Mesenchymal stem cell (in vitro differentiated cells and primary cell): ENCODE results near the gene MMRN1.

Experiments used
- DNase-seq: peaks from one replicate; pipeline ENCODE4 v3.0.0-alpha.2; 2013
- H2AFZ ChIP-seq: one replicate; pipeline ENCODE4 v1.6.1; 2013; ENCODE audit warnings: low read depth, mild to moderate bottlenecking, control low read depth, inconsistent platforms, low read length, moderate library complexity
- H2AK5ac ChIP-seq: 2 replicates; pipeline ENCODE4 v1.6.1; 2013; ENCODE audit warnings: low read length, moderate library complexity, mild to moderate bottlenecking, inconsistent platforms; ENCODE audit not compliant: severe bottlenecking
- H2BK120ac ChIP-seq: one replicate; pipeline ENCODE4 v1.6.1; 2013; ENCODE audit warnings: low read depth, mild to moderate bottlenecking, inconsistent platforms, low read length, moderate library complexity
- H2BK12ac ChIP-seq, 2 experiments: one replicate each; pipeline ENCODE4 v1.6.1; 2013; ENCODE audit warnings: inconsistent platforms in 2 of 2, low read length in 2 of 2, mild to moderate bottlenecking in 2 of 2, moderate library complexity in 2 of 2, control low read depth in 1 of 2
- H2BK15ac ChIP-seq: one replicate; pipeline ENCODE4 v1.6.1; 2013; ENCODE audit warnings: mild to moderate bottlenecking, low read depth, inconsistent platforms; ENCODE audit not compliant: poor library complexity, severe bottlenecking
- H2BK5ac ChIP-seq: 2 replicates; pipeline ENCODE4 v1.6.1; 2013; ENCODE audit warnings: low read depth, mild to moderate bottlenecking, low read length, control low read depth, inconsistent platforms; ENCODE audit not compliant: poor library complexity, severe bottlenecking
- H3K14ac ChIP-seq, 2 experiments: one replicate each; pipeline ENCODE4 v1.6.1; 2013; ENCODE audit warnings: inconsistent platforms in 2 of 2, low read length in 2 of 2, control low read depth in 1 of 2, mild to moderate bottlenecking in 1 of 2, moderate library complexity in 1 of 2
- H3K18ac ChIP-seq, 2 experiments: one replicate each; pipeline ENCODE4 v1.6.1; 2013; ENCODE audit warnings: inconsistent platforms in 2 of 2, low read length in 2 of 2, control low read depth in 1 of 2, low read depth in 1 of 2, mild to moderate bottlenecking in 1 of 2
- H3K23ac ChIP-seq, 2 experiments: one replicate each; pipeline ENCODE4 v1.6.1; 2013; ENCODE audit warnings: inconsistent platforms in 2 of 2, low read length in 2 of 2, mild to moderate bottlenecking in 2 of 2, moderate library complexity in 2 of 2, control low read depth in 1 of 2
- H3K27ac ChIP-seq: 2 replicates; pipeline ENCODE4 v1.5.1; 2013; ENCODE audit warnings: mild to moderate bottlenecking, moderate library complexity, low read length, control low read depth, inconsistent platforms; ENCODE audit not compliant: poor library complexity, severe bottlenecking
- H3K27me3 ChIP-seq, 2 experiments: 2 replicates each; pipeline versions ENCODE4 v1.6.1 to v1.7.0; 2013; ENCODE audit warnings: low read length in 2 of 2, mild to moderate bottlenecking in 2 of 2, moderate library complexity in 2 of 2, control low read depth in 1 of 2, inconsistent platforms in 1 of 2; ENCODE audit not compliant: control insufficient read depth in 1 of 2, insufficient read depth in 1 of 2
- H3K36me3 ChIP-seq, 2 experiments: 2 replicates each; pipeline versions ENCODE4 v1.6.1 to v1.7.0; 2013; ENCODE audit warnings: low read length in 2 of 2, control low read depth in 1 of 2, inconsistent platforms in 1 of 2, low read depth in 1 of 2, mild to moderate bottlenecking in 1 of 2; ENCODE audit not compliant: insufficient read depth in 2 of 2, control insufficient read depth in 1 of 2
- H3K4ac ChIP-seq, 2 experiments: one replicate each; pipeline ENCODE4 v1.6.1; 2013; ENCODE audit warnings: inconsistent platforms in 2 of 2, low read length in 2 of 2, mild to moderate bottlenecking in 2 of 2, moderate library complexity in 2 of 2, control low read depth in 1 of 2, low read depth in 1 of 2
- H3K4me1 ChIP-seq: 2 replicates; pipeline ENCODE4 v1.6.1; 2013; ENCODE audit warnings: low read depth, low read length, control low read depth; ENCODE audit not compliant: control insufficient read depth, insufficient read depth
- H3K4me2 ChIP-seq: 2 replicates; pipeline ENCODE4 v1.6.1; 2013; ENCODE audit warnings: low read length, mild to moderate bottlenecking, inconsistent platforms; ENCODE audit not compliant: poor library complexity, severe bottlenecking
- H3K4me3 ChIP-seq, 2 experiments: 2 replicates each; pipeline versions ENCODE4 v1.5.1 to v1.7.0; 2013; ENCODE audit warnings: low read length in 2 of 2, mild to moderate bottlenecking in 2 of 2, control low read depth in 1 of 2, low read depth in 1 of 2; ENCODE audit not compliant: insufficient read depth in 1 of 2
- H3K79me1 ChIP-seq: replicated peaks from 2 replicates; pipeline ENCODE4 v1.6.1; 2013; ENCODE audit warnings: mild to moderate bottlenecking, control low read depth, low read length, inconsistent platforms; ENCODE audit not compliant: poor library complexity, severe bottlenecking
- H3K9ac ChIP-seq: 2 replicates; pipeline ENCODE4 v1.7.0; 2013; ENCODE audit warnings: mild to moderate bottlenecking, low read length, moderate library complexity
- H3K9me3 ChIP-seq: 2 replicates; pipeline ENCODE4 v1.7.0; 2013; ENCODE audit warnings: mild to moderate bottlenecking, low read length; ENCODE audit not compliant: control insufficient read depth
- H4K8ac ChIP-seq: one replicate; pipeline ENCODE4 v1.6.1; 2013; ENCODE audit warnings: inconsistent platforms, mild to moderate bottlenecking, low read length, moderate library complexity
- H4K91ac ChIP-seq: one replicate; pipeline ENCODE4 v1.6.1; 2013; ENCODE audit warnings: mild to moderate bottlenecking, low read length, inconsistent platforms
- WGBS: methylation state at CpG from one replicate; pipeline ENCODE4 v1.1.7; 2013; ENCODE audit warnings: mixed read lengths; 5-methylcytosine and 5-hydroxymethylcytosine counted together

The MMRN1 gene

GRCh38 chr4:89992744-89993143 lies 98.1 kb downstream of the MMRN1 start:
- no peaks in the 10 kb centered on the region for H3K9me3 ChIP-seq
- no peaks in the 10 kb centered on the region for H3K36me3 ChIP-seq
- H3K18ac ChIP-seq: no peak overlapping the region

GRCh38 chr4:89994176-89994873 lies 99.7 kb downstream of the MMRN1 start:
- no peak overlapping the region for H2BK15ac ChIP-seq
- no peak for DNase-seq
- H3K4me1 ChIP-seq: peaks cover 2% of the 10 kb centered on the region
- no peak overlapping the region for H2BK120ac ChIP-seq
- no peak overlapping the region for H3K23ac ChIP-seq
- no peak overlapping the region for H4K91ac ChIP-seq
- H3K4me2 ChIP-seq: no peak overlapping the region
- no peaks in the 10 kb centered on the region for H3K27me3 ChIP-seq
- H2AK5ac ChIP-seq: no peak overlapping the region
- no peak overlapping the region for H3K4ac ChIP-seq
- H3K36me3 ChIP-seq: no peaks in the 10 kb centered on the region
- H4K8ac ChIP-seq: no peak overlapping the region
- H2BK12ac ChIP-seq: no peak overlapping the region
- 86% methylated on average over 3 of the region's 3 CpGs for WGBS
- H3K18ac ChIP-seq: no peak overlapping the region
- H3K9ac ChIP-seq: no peak overlapping the region
- H2AFZ ChIP-seq: no peak overlapping the region
- H2BK5ac ChIP-seq: no peak overlapping the region
- H3K14ac ChIP-seq: no peak overlapping the region
- no peaks in the 10 kb centered on the region for H3K9me3 ChIP-seq
- no peaks in the 10 kb centered on the region for H3K79me1 ChIP-seq
- H3K4me3 ChIP-seq: no peak overlapping the region
- no peak overlapping the region for H3K27ac ChIP-seq

More at GRCh38 chr4:89992744-89993143, 98.1 kb downstream of the MMRN1 start:
- no peak overlapping the region for H2BK12ac ChIP-seq
- no peak overlapping the region for H2BK15ac ChIP-seq
- H3K14ac ChIP-seq: no peak overlapping the region
- H2BK120ac ChIP-seq: no peak overlapping the region
- H3K23ac ChIP-seq: no peak overlapping the region
- no peak overlapping the region for H3K9ac ChIP-seq
- H2BK5ac ChIP-seq: no peak overlapping the region
- no peak overlapping the region for H3K4ac ChIP-seq
- DNase-seq: no peak
- H2AK5ac ChIP-seq: no peak overlapping the region
- H3K4me3 ChIP-seq: no peak overlapping the region
- H3K79me1 ChIP-seq: no peaks in the 10 kb centered on the region
- 75% methylated on average over 1 of the region's 1 CpG for WGBS
- no peak overlapping the region for H2AFZ ChIP-seq
- H3K4me2 ChIP-seq: no peak overlapping the region
- no peak overlapping the region for H4K91ac ChIP-seq
- H3K4me1 ChIP-seq: peaks cover 2% of the 10 kb centered on the region
- H3K27me3 ChIP-seq: no peaks in the 10 kb centered on the region
- no peak overlapping the region for H4K8ac ChIP-seq
- peak overlapping the region; percentile 51 for H3K27ac ChIP-seq

- no peak overlapping the region for H3K4me3 ChIP-seq
- H3K4ac ChIP-seq: no peak overlapping the region
- H3K36me3 ChIP-seq: no peaks in the 10 kb centered on the region
- H3K9ac ChIP-seq: no peak overlapping the region
- no peaks in the 10 kb centered on the region for H3K9me3 ChIP-seq
- H2AK5ac ChIP-seq: no peak overlapping the region
- no peaks in the 10 kb centered on the region for H3K27me3 ChIP-seq
- H2AFZ ChIP-seq: no peak overlapping the region
- H3K79me1 ChIP-seq: no peaks in the 10 kb centered on the region
- H3K18ac ChIP-seq: no peak overlapping the region
- H4K91ac ChIP-seq: no peak overlapping the region
- H3K4me2 ChIP-seq: no peak overlapping the region
- peaks cover 2% of the 10 kb centered on the region for H3K4me1 ChIP-seq
- H3K14ac ChIP-seq: no peak overlapping the region
- no peak overlapping the region for H4K8ac ChIP-seq
- DNase-seq: no peak
- WGBS: 74% methylated on average over 4 of the region's 4 CpGs
- H2BK120ac ChIP-seq: no peak overlapping the region
- no peak overlapping the region for H3K23ac ChIP-seq
- H3K27ac ChIP-seq: no peak overlapping the region
- no peak overlapping the region for H2BK15ac ChIP-seq
- H2BK12ac ChIP-seq: no peak overlapping the region
- no peak overlapping the region for H2BK5ac ChIP-seq
Measured at GRCh38 chr4:89995006-89995405, 100.4 kb downstream of the MMRN1 start.

- Histone ChIP-seq H3K9ac (no peak overlapping the region), H2AK5ac (no peak overlapping the region), H3K14ac (no peak overlapping the region), H2BK120ac (no peak overlapping the region), H4K91ac (no peak overlapping the region), H3K36me3 (no peaks in the 10 kb centered on the region), H3K79me1 (no peaks in the 10 kb centered on the region), H2BK12ac (no peak overlapping the region), H2BK5ac (no peak overlapping the region), H2BK15ac (no peak overlapping the region), H3K27ac (no peak overlapping the region), H3K27me3 (no peaks in the 10 kb centered on the region), H3K4me1 (peaks cover 2% of the 10 kb centered on the region), H4K8ac (no peak overlapping the region), H2AFZ (no peak overlapping the region), H3K23ac (no peak overlapping the region), H3K4me2 (no peak overlapping the region), H3K4ac (no peak overlapping the region), H3K9me3 (no peaks in the 10 kb centered on the region), H3K18ac (no peak overlapping the region), H3K4me3 (no peak overlapping the region)
- no peak for DNase-seq
- 97% methylated on average over 2 of the region's 2 CpGs for WGBS
Measured at GRCh38 chr4:89995814-89996213, 101.2 kb downstream of the MMRN1 start.
